GM10248 (cell line): ENCODE measurements around the gene PEX7.

ENCODE experiments used
- CTCF ChIA-PET: fragments of 300-600 bp; sonication (Branson Sonifier 250); formaldehyde crosslinking; extraction: SDS; loops from one replicate; lab custom pipeline; 2021; ENCODE audit warnings: antibody characterized with exemption; lab: Yijun Ruan, JAX
- POLR2A ChIA-PET: fragments of 350-650 bp; sonication (Branson Sonifier 250); formaldehyde crosslinking; extraction: SDS; loops from one replicate; lab custom pipeline; 2020; ENCODE audit warnings: antibody characterized with exemption; lab: Yijun Ruan, JAX
- DNase-seq: peaks from one replicate; pipeline ENCODE4 v3.0.0; 2012; ENCODE audit errors: extremely low spot score
- TF ChIP-seq, protein P1 (sequence below): IDR thresholded peaks from 2 replicates; pipeline ENCODE4 v1.5.1; 2012; ENCODE audit warnings: mild to moderate bottlenecking, low read depth; ENCODE audit errors: extremely low read depth, missing control alignments, control extremely low read depth

Gene PEX7

DNA sequence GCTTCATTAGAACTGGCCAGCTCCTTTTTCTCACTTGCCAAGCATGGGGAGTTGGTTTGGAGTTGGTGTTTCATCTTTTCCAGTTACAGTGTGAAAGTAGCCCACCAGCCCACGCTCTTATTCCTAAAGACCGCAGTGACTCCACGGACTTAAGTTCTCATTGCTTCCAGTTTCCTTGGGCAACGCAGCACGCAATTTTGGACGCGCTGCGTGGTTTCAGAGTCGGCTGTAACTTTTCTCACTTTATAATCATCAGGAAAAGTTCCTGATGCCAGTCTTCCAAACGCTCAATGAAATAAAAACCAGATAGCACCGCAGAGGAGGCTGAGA lies 381 bp upstream of the PEX7 start:
- DNase-seq = no peak
- ChIA-PET CTCF (interaction anchor here (0.6 to 2.7 kb wide), 13 partner anchors 10 to 226 kb away, joined by 3 to 17 read pairs (median 3); partner anchors contain the start of gene MAP3K5), POLR2A (interaction anchor here (0.6 kb wide), 1 partner anchor 376 kb away, joined by 3 read pairs; no protein-coding TSS in a partner anchor)
- TF ChIP-seq, protein P1, sequence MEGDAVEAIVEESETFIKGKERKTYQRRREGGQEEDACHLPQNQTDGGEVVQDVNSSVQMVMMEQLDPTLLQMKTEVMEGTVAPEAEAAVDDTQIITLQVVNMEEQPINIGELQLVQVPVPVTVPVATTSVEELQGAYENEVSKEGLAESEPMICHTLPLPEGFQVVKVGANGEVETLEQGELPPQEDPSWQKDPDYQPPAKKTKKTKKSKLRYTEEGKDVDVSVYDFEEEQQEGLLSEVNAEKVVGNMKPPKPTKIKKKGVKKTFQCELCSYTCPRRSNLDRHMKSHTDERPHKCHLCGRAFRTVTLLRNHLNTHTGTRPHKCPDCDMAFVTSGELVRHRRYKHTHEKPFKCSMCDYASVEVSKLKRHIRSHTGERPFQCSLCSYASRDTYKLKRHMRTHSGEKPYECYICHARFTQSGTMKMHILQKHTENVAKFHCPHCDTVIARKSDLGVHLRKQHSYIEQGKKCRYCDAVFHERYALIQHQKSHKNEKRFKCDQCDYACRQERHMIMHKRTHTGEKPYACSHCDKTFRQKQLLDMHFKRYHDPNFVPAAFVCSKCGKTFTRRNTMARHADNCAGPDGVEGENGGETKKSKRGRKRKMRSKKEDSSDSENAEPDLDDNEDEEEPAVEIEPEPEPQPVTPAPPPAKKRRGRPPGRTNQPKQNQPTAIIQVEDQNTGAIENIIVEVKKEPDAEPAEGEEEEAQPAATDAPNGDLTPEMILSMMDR = no peak

DNA sequence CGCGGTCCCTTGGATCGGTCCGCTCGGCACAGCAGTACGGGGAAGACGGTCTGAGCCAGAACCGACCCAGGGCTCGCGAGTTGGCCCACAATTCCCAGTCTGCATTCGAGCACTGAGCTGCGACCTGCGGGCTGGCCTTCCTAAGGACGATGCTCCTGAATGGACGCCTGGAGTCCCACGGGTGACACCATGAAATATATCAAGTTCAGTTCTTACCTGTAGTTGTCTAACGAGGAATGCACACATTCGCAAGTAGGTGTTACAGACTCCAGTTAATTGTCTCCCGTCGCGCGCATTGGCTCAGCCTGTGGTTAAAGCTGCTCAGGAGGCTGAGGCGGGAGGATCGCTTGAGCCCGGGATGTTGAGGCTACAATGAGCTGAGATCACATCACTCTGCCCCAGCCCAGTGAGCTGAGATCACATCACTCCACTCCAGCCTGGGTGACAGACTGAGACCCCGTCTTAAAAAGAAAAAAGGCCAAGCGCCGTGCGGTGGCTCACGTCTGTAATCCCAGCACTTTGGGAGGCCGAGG lies 802 bp downstream of the PEX7 start:
- POLR2A ChIA-PET = interaction anchor here (0.6 kb wide), 1 partner anchor 36 kb away, joined by 9 read pairs; no protein-coding TSS in a partner anchor
- TF ChIP-seq, protein P1 = no peak
- no peak for DNase-seq
- CTCF ChIA-PET = interaction anchor here (0.6 to 2.7 kb wide), 13 partner anchors 8 to 196 kb away, joined by 3 to 17 read pairs (median 5); partner anchors contain the start of genes MAP3K5 and SLC35D3

DNA sequence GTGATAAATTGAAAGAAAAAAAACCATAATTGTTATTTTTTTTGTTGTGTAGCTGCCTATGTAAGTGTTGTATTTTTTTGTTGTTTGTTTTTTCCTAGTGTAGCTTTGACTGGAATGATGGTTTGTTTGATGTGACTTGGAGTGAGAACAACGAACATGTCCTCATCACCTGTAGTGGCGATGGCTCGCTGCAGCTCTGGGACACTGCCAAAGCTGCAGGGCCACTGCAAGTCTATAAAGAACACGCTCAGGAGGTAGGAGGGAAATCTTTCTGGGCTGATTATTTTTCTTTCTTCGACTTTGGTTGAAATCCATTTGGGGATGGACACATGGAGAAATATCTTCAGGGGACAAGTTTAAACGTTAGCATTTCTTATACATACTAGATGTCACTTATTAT lies 3.8 kb downstream of the PEX7 start:
- CTCF ChIA-PET = interaction anchor here (1.4 kb wide), 1 partner anchor 34 kb away, joined by 4 read pairs; the partner anchor contains the start of gene MAP3K5

DNA sequence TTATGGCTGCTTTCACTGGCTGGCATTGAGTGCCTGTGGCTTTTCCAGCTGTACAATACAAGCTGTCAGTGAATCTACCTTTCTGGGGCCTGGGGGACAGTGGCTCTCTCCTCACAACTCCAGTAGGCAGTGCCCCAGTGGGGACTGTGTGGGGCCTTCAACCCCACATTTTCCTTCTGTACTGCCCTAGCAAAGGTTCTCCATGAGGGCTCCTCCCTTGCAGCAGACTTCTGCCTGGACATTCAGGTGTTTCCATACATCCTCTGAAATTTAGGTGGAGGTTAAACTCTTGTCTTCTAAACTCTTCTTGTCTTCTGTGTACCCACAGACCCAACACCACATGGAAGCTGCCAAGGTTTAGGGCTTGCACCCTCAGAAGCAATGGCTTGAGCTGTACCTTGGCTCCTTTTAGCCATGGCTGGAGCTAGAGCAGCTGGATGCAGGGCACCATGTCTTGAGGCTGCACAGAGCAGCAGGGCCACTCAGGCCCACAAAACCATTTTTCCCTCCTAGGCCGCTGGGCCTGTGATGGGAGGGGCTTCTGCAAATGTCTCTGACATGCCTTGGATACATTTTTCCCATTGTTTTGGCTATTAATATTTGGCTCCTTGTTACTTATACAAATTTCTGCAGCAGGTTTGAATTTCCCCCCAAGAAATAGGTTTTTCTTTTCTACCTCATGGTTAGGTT lies 9.6 kb downstream of the PEX7 start:
- DNase-seq = no peak
- TF ChIP-seq, protein P1 = no peak
- POLR2A ChIA-PET = no interaction called here
- CTCF ChIA-PET = interaction anchor here (0.8 kb wide), 2 partner anchors 9 to 10 kb away, joined by 3 to 4 read pairs; partner anchors contain the start of gene PEX7

More for the DNA sequence above, 3.8 kb downstream of the PEX7 start:
- no peak for DNase-seq
- TF ChIP-seq, protein P1 = no peak
- POLR2A ChIA-PET = no interaction called here

DNA sequence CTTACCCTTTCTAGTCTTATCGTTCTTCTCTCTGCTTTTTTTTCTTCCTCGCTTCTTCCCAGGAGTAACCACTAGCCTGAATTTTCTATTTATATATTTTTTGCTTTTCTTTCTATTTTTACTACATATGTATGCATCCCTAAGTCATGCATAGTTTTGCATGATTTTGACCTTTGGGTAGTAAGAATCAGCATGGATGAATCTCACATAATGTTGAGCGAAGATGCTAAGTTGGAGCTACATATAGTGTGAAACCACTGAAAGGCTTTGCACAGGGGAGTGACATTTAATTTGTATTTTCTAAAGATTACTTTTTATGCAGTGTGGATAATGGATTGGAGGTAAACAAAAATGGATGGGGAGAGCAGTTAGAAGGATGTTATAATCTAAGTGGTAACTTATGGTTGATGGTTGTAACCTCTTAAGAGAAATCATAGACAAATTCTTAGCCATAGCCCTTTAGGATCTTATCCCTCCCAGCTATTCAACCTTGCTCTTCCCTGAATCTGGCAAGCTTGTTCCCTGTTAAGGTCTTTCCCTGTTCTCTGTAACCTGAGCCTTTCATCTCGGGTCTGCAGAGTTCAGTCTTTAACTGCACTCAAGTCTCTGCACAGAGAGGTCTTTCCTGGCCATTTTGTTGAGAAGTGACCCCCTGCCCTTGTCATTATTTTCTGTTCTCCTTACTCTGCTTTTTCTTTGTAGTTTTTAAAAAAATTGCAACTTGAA lies 18.0 kb downstream of the PEX7 start:
- ChIA-PET CTCF (interaction anchor here (1.3 to 2.7 kb wide), 4 partner anchors 13 to 196 kb away, joined by 3 to 13 read pairs (median 4); partner anchors contain the start of genes MAP3K5 and PEX7), POLR2A (interaction anchor here (0.5 kb wide), 1 partner anchor 197 kb away, joined by 5 read pairs; no protein-coding TSS in a partner anchor)
- TF ChIP-seq, protein P1 = no peak
- DNase-seq = no peak

DNA sequence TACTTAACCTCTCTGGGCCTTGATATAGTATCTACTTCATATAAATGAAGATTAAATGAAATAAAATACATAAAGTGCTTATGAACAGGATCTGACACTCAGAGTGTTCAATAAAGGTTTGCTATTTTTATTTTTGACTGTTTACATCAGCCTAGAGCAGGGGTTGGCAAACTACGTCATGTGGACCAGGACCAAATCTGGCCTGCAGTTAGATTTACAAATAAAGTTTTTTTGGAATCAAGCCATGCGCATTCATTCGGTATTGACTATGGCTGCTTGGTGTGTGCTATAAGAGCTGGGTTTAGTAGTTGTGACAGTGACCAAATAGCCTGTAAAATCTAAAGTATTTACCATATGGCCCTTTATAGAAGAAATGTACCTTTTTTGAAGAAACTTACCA lies 20.8 kb downstream of the PEX7 start:
- CTCF ChIA-PET = interaction anchor here (0.8 to 2.2 kb wide), 5 partner anchors 12 to 199 kb away, joined by 3 to 8 read pairs (median 4); no protein-coding TSS in a partner anchor
- POLR2A ChIA-PET = no interaction called here
- TF ChIP-seq, protein P1 = no peak
- no peak for DNase-seq
